Fibroblast of lung (primary cell): ENCODE results near the gene SORCS3. TPM values are rescaled to one million over a fixed set of nuclear protein-coding genes. Genes with fewer than 3 reads are reported as not detected.

ENCODE experiments used
- DNase-seq, 2 donors: peaks; one replicate each; pipeline versions ENCODE4 v3.0.0 to v3.0.0-alpha.2; 2010; ENCODE audit warnings: low read depth in 2 of 2
- H2AFZ ChIP-seq: 2 replicates; pipeline ENCODE4 v1.5.1; 2012; ENCODE audit warnings: low read length, control low read depth, inconsistent platforms
- H3K27ac ChIP-seq: 2 replicates; pipeline ENCODE4 v1.5.1; 2011; ENCODE audit warnings: low read length, control low read depth; ENCODE audit not compliant: insufficient read depth
- H3K27me3 ChIP-seq: 2 replicates; pipeline ENCODE4 v1.5.1; 2011; ENCODE audit warnings: mild to moderate bottlenecking, low read length; ENCODE audit not compliant: control insufficient read depth, insufficient read depth
- H3K36me3 ChIP-seq: 2 replicates; pipeline ENCODE4 v1.5.1; 2011; ENCODE audit warnings: low read length; ENCODE audit not compliant: control insufficient read depth, insufficient read depth
- H3K4me1 ChIP-seq: 2 replicates; pipeline ENCODE4 v1.5.1; 2011; ENCODE audit warnings: low read length; ENCODE audit not compliant: control insufficient read depth, insufficient read depth; ENCODE audit errors: extremely low read depth
- H3K4me2 ChIP-seq: 2 replicates; pipeline ENCODE4 v1.5.1; 2011; ENCODE audit warnings: low read length, control low read depth; ENCODE audit not compliant: insufficient read depth; ENCODE audit errors: extremely low read depth
- H3K4me3 ChIP-seq, 4 experiments: fragments of 200-600 bp in 1 of 4; sonication (generic) in 1 of 4; replicated peaks in 1 of 4; 2 replicates each; pipeline ENCODE4 v1.5.1; 2011 to 2016; ENCODE audit warnings: low read length in 4 of 4, low read depth in 3 of 4, mild to moderate bottlenecking in 3 of 4, control low read depth in 2 of 4, inconsistent platforms in 1 of 4, mixed read lengths in 1 of 4; ENCODE audit not compliant: insufficient read depth in 1 of 4; ENCODE audit errors: control extremely low read depth in 1 of 4
- H3K79me2 ChIP-seq: 2 replicates; pipeline ENCODE4 v1.5.1; 2012; ENCODE audit warnings: mild to moderate bottlenecking, low read length, inconsistent platforms; ENCODE audit not compliant: control insufficient read depth, insufficient read depth
- H3K9ac ChIP-seq: 2 replicates; pipeline ENCODE4 v1.5.1; 2011; ENCODE audit warnings: mild to moderate bottlenecking, low read length, control low read depth; ENCODE audit not compliant: insufficient read depth
- H3K9me3 ChIP-seq: 2 replicates; pipeline ENCODE4 v1.5.1; 2012; ENCODE audit warnings: low read depth, low read length; ENCODE audit not compliant: control insufficient read depth, insufficient read depth
- H4K20me1 ChIP-seq: 2 replicates; pipeline ENCODE4 v1.5.1; 2011; ENCODE audit warnings: low read length; ENCODE audit not compliant: control insufficient read depth, insufficient read depth; ENCODE audit errors: extremely low read depth
- EZH2 ChIP-seq: IDR thresholded peaks from 2 replicates; pipeline ENCODE4 v1.5.1; 2012; ENCODE audit warnings: low read length, control low read depth, mild to moderate bottlenecking; ENCODE audit errors: missing control alignments
- polyA plus RNA-seq, 2 donors: library from polyadenylated mRNA; depleted of rRNA in 1 of 2; stranded (reverse) in 1 of 2; unstranded in 1 of 2; fragments of >200 nt; gene quantifications; 2 replicates each; pipeline ENCODE4 v1.2.1, GENCODE V29; 2011 to 2012; ENCODE audit warnings: missing spikeins in 1 of 2
- total RNA-seq: library from RNA; depleted of rRNA; stranded (reverse); fragments of >200 nt; gene quantifications from 2 replicates; pipeline ENCODE4 v1.2.1, GENCODE V29; 2014
- TF ChIP-seq, protein P1 (sequence below), 2 donors: IDR thresholded peaks in 1 of 2; conservative IDR thresholded peaks in 1 of 2; 1 replicate in 1 of 2; 2 replicates in 1 of 2; pipeline ENCODE4 v1.5.1; 2011 to 2012; ENCODE audit warnings: low read length in 2 of 2, control low read depth in 1 of 2, inconsistent platforms in 1 of 2, low read depth in 1 of 2, mild to moderate bottlenecking in 1 of 2

SORCS3 gene
- total and polyA plus RNA-seq, 2 donors (not counting 1 experiment from before 2014, with no cell fraction given) = not detected

DNA sequence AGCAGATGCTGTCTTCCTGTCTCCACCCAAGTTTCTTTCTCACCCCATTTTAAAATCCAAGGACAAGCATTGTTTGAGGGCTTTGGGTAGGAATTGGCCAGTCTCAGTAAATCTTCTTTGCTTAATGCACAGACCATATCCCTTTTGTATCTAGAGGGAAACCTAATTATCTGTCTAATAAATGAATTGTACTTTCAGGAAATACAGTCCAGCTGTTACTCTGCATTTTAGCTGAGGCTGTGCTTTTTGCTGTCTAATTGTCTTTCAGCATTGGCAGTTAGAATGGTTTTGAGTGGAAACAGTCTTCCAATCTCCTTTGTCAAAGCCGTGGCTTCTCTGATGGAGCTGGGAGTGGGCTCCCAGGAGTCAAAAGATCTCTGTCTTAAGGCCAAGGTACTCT is 388.2 kb downstream of the SORCS3 start:
- Histone ChIP-seq H3K4me3 (no peak overlapping the region), H3K9ac (no peak overlapping the region), H3K27ac (no peak overlapping the region), H3K4me1 (no peaks in the 10 kb centered on the region), H3K9me3 (no peaks in the 10 kb centered on the region), H3K27me3 (no peaks in the 10 kb centered on the region), H2AFZ (no peak overlapping the region), H4K20me1 (no peaks in the 10 kb centered on the region), H3K79me2 (no peaks in the 10 kb centered on the region), H3K4me2 (no peak overlapping the region), H3K36me3 (no peaks in the 10 kb centered on the region)
- TF ChIP-seq, protein P1, sequence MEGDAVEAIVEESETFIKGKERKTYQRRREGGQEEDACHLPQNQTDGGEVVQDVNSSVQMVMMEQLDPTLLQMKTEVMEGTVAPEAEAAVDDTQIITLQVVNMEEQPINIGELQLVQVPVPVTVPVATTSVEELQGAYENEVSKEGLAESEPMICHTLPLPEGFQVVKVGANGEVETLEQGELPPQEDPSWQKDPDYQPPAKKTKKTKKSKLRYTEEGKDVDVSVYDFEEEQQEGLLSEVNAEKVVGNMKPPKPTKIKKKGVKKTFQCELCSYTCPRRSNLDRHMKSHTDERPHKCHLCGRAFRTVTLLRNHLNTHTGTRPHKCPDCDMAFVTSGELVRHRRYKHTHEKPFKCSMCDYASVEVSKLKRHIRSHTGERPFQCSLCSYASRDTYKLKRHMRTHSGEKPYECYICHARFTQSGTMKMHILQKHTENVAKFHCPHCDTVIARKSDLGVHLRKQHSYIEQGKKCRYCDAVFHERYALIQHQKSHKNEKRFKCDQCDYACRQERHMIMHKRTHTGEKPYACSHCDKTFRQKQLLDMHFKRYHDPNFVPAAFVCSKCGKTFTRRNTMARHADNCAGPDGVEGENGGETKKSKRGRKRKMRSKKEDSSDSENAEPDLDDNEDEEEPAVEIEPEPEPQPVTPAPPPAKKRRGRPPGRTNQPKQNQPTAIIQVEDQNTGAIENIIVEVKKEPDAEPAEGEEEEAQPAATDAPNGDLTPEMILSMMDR (conservative IDR thresholded peaks at IDR 0.05 in 1 of 2, IDR thresholded peaks at IDR 0.05 in 1 of 2; ENCODE audit: low read depth in 1 of 2, low read length in 2 of 2) = no peak
- TF ChIP-seq EZH2 = no peak
- DNase-seq = no peak

- DNase-seq = peak in 1 of 2 donors; percentile 20
- no peak overlapping the region for H2AFZ ChIP-seq
- H3K4me2 ChIP-seq = no peak overlapping the region
- no peak overlapping the region for H3K4me3 ChIP-seq
- no peaks in the 10 kb centered on the region for H3K4me1 ChIP-seq
- H3K9ac ChIP-seq = no peak overlapping the region
- no peaks in the 10 kb centered on the region for H3K9me3 ChIP-seq
- no peaks in the 10 kb centered on the region for H3K79me2 ChIP-seq
- H3K27me3 ChIP-seq = no peaks in the 10 kb centered on the region
- TF ChIP-seq, protein P1 (conservative IDR thresholded peaks at IDR 0.05 in 1 of 2, IDR thresholded peaks at IDR 0.05 in 1 of 2; ENCODE audit: low read depth in 1 of 2, low read length in 2 of 2) = no peak
- no peak for TF ChIP-seq EZH2
- H3K27ac ChIP-seq = no peak overlapping the region
- no peaks in the 10 kb centered on the region for H3K36me3 ChIP-seq
- H4K20me1 ChIP-seq = no peaks in the 10 kb centered on the region
These were observed 395.9 kb downstream of the SORCS3 start for GRCh38 chr10:105037022-105037421.

DNA sequence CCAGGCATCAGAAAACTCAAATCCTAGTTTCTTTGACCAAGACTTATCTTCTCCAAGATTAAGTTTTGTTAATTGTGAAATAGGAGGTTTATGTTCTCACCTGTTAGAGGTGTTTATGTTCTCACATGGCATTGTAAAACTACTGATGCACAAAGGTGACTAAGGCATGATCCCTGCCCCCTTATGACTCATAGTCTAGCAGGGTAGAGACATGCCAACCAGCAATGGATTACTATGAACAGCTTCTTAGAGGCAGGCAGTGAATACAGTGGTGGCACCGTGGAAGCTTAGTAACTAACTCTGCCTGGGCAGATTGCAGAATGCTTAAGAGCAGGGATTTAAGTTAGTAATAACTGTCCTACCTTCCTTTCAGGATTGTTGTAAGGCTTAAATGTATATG is 400.9 kb downstream of the SORCS3 start:
- Histone ChIP-seq H3K9me3 (no peaks in the 10 kb centered on the region), H3K36me3 (no peaks in the 10 kb centered on the region), H3K4me1 (no peaks in the 10 kb centered on the region), H3K9ac (no peak overlapping the region), H3K27ac (no peak overlapping the region), H3K79me2 (no peaks in the 10 kb centered on the region), H2AFZ (no peak overlapping the region), H3K4me3 (no peak overlapping the region), H3K4me2 (no peak overlapping the region), H4K20me1 (no peaks in the 10 kb centered on the region), H3K27me3 (no peaks in the 10 kb centered on the region)
- TF ChIP-seq, protein P1 (conservative IDR thresholded peaks at IDR 0.05 in 1 of 2, IDR thresholded peaks at IDR 0.05 in 1 of 2; ENCODE audit: low read depth in 1 of 2, low read length in 2 of 2) = no peak
- TF ChIP-seq EZH2 = no peak
- DNase-seq = no peak
